HepG2 (cell line): ENCODE measurements around the gene NCOA5. TPM values are rescaled to one million over a fixed set of nuclear protein-coding genes. Genes with fewer than 3 reads are reported as not detected.
A peak's percentile ranks its signal among the peaks of the same experiment; 100 is the strongest.

Experiments
- ATF7-NPFF ChIP-seq: sonication (generic); formaldehyde crosslinking; IDR thresholded peaks from 2 replicates; pipeline ENCODE4 v1.8.1; 2023; ENCODE audit warnings: mild to moderate bottlenecking, low read depth, missing genetic modification reagents, moderate library complexity
- BRCA1 ChIP-seq: sonication (generic); formaldehyde crosslinking; IDR thresholded peaks from 2 replicates; pipeline ENCODE4 v1.4.0; 2020; ENCODE audit warnings: missing genetic modification reagents
- CENPT ChIP-seq: sonication (generic); formaldehyde crosslinking; IDR thresholded peaks from 2 replicates; pipeline ENCODE4 v1.8.0; 2022; ENCODE audit warnings: low read depth, mild to moderate bottlenecking, moderate library complexity, missing genetic modification reagents
- GZF1 ChIP-seq: sonication (generic); formaldehyde crosslinking; IDR thresholded peaks from 2 replicates; pipeline ENCODE4 v1.5.1; 2020; ENCODE audit warnings: mild to moderate bottlenecking, missing genetic modification reagents
- HNF4A ChIP-seq: sonication (generic); formaldehyde crosslinking; IDR thresholded peaks from 2 replicates; pipeline ENCODE4 v1.4.0; 2020; ENCODE audit warnings: missing genetic modification reagents
- HNRNPUL1 ChIP-seq: fragments of 200-400 bp; formaldehyde crosslinking; IDR thresholded peaks from 2 replicates; pipeline ENCODE4 v1.6.1; 2017; ENCODE audit warnings: low read depth, mild to moderate bottlenecking, low read length, moderate library complexity
- PAWR ChIP-seq: sonication (generic); formaldehyde crosslinking; IDR thresholded peaks from 2 replicates; pipeline ENCODE4 v1.4.0; 2020; ENCODE audit warnings: missing genetic modification reagents, mild to moderate bottlenecking, borderline replicate concordance
- PCBP1 ChIP-seq: fragments of 200-400 bp; formaldehyde crosslinking; IDR thresholded peaks from 2 replicates; pipeline ENCODE4 v1.6.1; 2017; ENCODE audit warnings: mild to moderate bottlenecking, low read depth, low read length, borderline replicate concordance
- PHF21A ChIP-seq: sonication (generic); formaldehyde crosslinking; IDR thresholded peaks from 2 replicates; pipeline ENCODE4 v1.5.0; 2020; ENCODE audit warnings: mild to moderate bottlenecking, missing genetic modification reagents
- RAD21 ChIP-seq: fragments of 450-650 bp; formaldehyde crosslinking; IDR thresholded peaks from 2 replicates; pipeline ENCODE4 v1.5.0; 2020; ENCODE audit warnings: mild to moderate bottlenecking
- ZFP36 ChIP-seq: fragments of 150-350 bp; IDR thresholded peaks from 2 replicates; pipeline ENCODE4 v1.6.1; 2018; ENCODE audit warnings: borderline replicate concordance, low read length, low read depth; ENCODE audit not compliant: partially characterized antibody
- ZNF703 ChIP-seq: sonication (generic); formaldehyde crosslinking; IDR thresholded peaks from 2 replicates; pipeline ENCODE4 v1.5.1; 2020; ENCODE audit warnings: missing genetic modification reagents, mild to moderate bottlenecking, moderate library complexity, borderline replicate concordance
- ZZZ3 ChIP-seq: sonication (generic); formaldehyde crosslinking; IDR thresholded peaks from 2 replicates; pipeline ENCODE4 v1.4.0; 2020; ENCODE audit warnings: missing genetic modification reagents, mild to moderate bottlenecking, borderline replicate concordance
- polyA plus RNA-seq, 8 experiments: library from polyadenylated mRNA; depleted of rRNA in 3 of 8; stranded (reverse) in 7 of 8; unstranded in 1 of 8; fragments of >200 nt; fragmentation: Illumina TruSeq in 4 of 8; extraction: Trizol in 4 of 8; gene quantifications; 2 replicates each; pipeline versions ENCODE4 v1.2.1 to v1.2.3, GENCODE V29; 2011 to 2016; ENCODE audit warnings: low read depth in 4 of 8, missing spikeins in 1 of 8, mixed read lengths in 1 of 8; ENCODE audit not compliant: insufficient read depth in 1 of 8
- total RNA-seq, 5 experiments: library from RNA; depleted of rRNA; stranded (reverse); fragments of >200 nt; fragmentation: Illumina TruSeq; extraction: Trizol; gene quantifications; 2 replicates each; pipeline ENCODE4 v1.2.3, GENCODE V29; 2016; ENCODE audit warnings: low read depth in 1 of 5
- TF ChIP-seq, protein P1 (sequence below): sonication (generic); formaldehyde crosslinking; IDR thresholded peaks from 2 replicates; pipeline ENCODE4 v1.4.0; 2020; ENCODE audit warnings: missing genetic modification reagents
- TF ChIP-seq, protein P2 (sequence below): sonication (generic); formaldehyde crosslinking; IDR thresholded peaks from 2 replicates; pipeline ENCODE4 v1.4.0; 2020; ENCODE audit warnings: mild to moderate bottlenecking, low read depth, missing genetic modification reagents
- TF ChIP-seq, protein P3 (sequence below): sonication (generic); formaldehyde crosslinking; IDR thresholded peaks from 2 replicates; pipeline ENCODE4 v1.4.0; 2020; ENCODE audit warnings: missing genetic modification reagents; ENCODE audit errors: not compliant biosample characterization
- TF ChIP-seq, protein P4 (sequence below): sonication (generic); formaldehyde crosslinking; IDR thresholded peaks from 2 replicates; pipeline ENCODE4 v1.4.0; 2020; ENCODE audit warnings: missing genetic modification reagents, borderline replicate concordance
- TF ChIP-seq, protein P5 (sequence below): IDR thresholded peaks from 2 replicates; pipeline ENCODE4 v1.6.1; 2016; ENCODE audit warnings: mild to moderate bottlenecking

The NCOA5 gene
- total and polyA plus RNA-seq, 2 of the 13 experiments (the other 11 are each of a cell fraction or from before 2014, with no cell fraction given): 16.5 to 28.4 TPM

GRCh38 chr20:46027245-46027853 lies 62.4 kb downstream of the NCOA5 start (continued):
- TF ChIP-seq, protein P1, sequence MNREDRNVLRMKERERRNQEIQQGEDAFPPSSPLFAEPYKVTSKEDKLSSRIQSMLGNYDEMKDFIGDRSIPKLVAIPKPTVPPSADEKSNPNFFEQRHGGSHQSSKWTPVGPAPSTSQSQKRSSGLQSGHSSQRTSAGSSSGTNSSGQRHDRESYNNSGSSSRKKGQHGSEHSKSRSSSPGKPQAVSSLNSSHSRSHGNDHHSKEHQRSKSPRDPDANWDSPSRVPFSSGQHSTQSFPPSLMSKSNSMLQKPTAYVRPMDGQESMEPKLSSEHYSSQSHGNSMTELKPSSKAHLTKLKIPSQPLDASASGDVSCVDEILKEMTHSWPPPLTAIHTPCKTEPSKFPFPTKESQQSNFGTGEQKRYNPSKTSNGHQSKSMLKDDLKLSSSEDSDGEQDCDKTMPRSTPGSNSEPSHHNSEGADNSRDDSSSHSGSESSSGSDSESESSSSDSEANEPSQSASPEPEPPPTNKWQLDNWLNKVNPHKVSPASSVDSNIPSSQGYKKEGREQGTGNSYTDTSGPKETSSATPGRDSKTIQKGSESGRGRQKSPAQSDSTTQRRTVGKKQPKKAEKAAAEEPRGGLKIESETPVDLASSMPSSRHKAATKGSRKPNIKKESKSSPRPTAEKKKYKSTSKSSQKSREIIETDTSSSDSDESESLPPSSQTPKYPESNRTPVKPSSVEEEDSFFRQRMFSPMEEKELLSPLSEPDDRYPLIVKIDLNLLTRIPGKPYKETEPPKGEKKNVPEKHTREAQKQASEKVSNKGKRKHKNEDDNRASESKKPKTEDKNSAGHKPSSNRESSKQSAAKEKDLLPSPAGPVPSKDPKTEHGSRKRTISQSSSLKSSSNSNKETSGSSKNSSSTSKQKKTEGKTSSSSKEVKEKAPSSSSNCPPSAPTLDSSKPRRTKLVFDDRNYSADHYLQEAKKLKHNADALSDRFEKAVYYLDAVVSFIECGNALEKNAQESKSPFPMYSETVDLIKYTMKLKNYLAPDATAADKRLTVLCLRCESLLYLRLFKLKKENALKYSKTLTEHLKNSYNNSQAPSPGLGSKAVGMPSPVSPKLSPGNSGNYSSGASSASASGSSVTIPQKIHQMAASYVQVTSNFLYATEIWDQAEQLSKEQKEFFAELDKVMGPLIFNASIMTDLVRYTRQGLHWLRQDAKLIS (CRISPR knock-in tag): no peak
- TF ChIP-seq ZFP36 (no peak), ZZZ3 (CRISPR knock-in tag) (no peak), PAWR (CRISPR knock-in tag) (no peak), ZNF703 (CRISPR knock-in tag) (no peak), GZF1 (CRISPR knock-in tag) (no peak), HNF4A (CRISPR knock-in tag) (no peak), CENPT (CRISPR knock-in tag) (no peak), BRCA1 (peak; percentile 65; the same call in 1 of the 2 replicates), HNRNPUL1 (no peak), RAD21 (no peak), PCBP1 (no peak), PHF21A (CRISPR knock-in tag) (no peak), ATF7-NPFF (CRISPR knock-in tag) (no peak)
- TF ChIP-seq, protein P2, sequence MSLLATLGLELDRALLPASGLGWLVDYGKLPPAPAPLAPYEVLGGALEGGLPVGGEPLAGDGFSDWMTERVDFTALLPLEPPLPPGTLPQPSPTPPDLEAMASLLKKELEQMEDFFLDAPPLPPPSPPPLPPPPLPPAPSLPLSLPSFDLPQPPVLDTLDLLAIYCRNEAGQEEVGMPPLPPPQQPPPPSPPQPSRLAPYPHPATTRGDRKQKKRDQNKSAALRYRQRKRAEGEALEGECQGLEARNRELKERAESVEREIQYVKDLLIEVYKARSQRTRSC (CRISPR knock-in tag): no peak
- TF ChIP-seq, protein P3, sequence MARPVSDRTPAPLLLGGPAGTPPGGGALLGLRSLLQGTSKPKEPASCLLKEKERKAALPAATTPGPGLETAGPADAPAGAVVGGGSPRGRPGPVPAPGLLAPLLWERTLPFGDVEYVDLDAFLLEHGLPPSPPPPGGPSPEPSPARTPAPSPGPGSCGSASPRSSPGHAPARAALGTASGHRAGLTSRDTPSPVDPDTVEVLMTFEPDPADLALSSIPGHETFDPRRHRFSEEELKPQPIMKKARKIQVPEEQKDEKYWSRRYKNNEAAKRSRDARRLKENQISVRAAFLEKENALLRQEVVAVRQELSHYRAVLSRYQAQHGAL (CRISPR knock-in tag): no peak
- TF ChIP-seq, protein P4, sequence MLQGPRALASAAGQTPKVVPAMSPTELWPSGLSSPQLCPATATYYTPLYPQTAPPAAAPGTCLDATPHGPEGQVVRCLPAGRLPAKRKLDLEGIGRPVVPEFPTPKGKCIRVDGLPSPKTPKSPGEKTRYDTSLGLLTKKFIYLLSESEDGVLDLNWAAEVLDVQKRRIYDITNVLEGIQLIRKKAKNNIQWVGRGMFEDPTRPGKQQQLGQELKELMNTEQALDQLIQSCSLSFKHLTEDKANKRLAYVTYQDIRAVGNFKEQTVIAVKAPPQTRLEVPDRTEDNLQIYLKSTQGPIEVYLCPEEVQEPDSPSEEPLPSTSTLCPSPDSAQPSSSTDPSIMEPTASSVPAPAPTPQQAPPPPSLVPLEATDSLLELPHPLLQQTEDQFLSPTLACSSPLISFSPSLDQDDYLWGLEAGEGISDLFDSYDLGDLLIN (CRISPR knock-in tag): no peak
- TF ChIP-seq, protein P5, sequence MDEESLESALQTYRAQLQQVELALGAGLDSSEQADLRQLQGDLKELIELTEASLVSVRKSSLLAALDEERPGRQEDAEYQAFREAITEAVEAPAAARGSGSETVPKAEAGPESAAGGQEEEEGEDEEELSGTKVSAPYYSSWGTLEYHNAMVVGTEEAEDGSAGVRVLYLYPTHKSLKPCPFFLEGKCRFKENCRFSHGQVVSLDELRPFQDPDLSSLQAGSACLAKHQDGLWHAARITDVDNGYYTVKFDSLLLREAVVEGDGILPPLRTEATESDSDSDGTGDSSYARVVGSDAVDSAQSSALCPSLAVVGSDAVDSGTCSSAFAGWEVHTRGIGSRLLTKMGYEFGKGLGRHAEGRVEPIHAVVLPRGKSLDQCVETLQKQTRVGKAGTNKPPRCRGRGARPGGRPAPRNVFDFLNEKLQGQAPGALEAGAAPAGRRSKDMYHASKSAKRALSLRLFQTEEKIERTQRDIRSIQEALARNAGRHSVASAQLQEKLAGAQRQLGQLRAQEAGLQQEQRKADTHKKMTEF: no peak
